ENCODE data around the gene CTXND1. TPM values are rescaled to one million over a fixed set of nuclear protein-coding genes. Genes with fewer than 3 reads are reported as not detected.

Gene CTXND1
- total RNA-seq, 1 donor from 2014 or later: not detected

- Mint-ChIP-seq H3K4me3 (ENCODE audit: unreplicated experiment) (no peak overlapping the region), H3K27me3 (ENCODE audit: low read depth) (peaks cover 38% of the 10 kb centered on the region), H3K36me3 (ENCODE audit: low read depth) (no peaks in the 10 kb centered on the region), H3K27ac (ENCODE audit: unreplicated experiment) (no peak overlapping the region), H3K9me3 (ENCODE audit: low read depth) (no peaks in the 10 kb centered on the region), H3K4me1 (ENCODE audit: low read depth) (no peaks in the 10 kb centered on the region)
- TF ChIP-seq CTCF (IDR thresholded peaks at IDR 0.05): no peak
- DNase-seq (ENCODE audit: low spot score): no peak
Measured at GRCh38 chr15:80288131-80288530, 36.1 kb upstream of the CTXND1 start.

- H3K36me3 Mint-ChIP-seq (ENCODE audit: low read depth): no peaks in the 10 kb centered on the region
- no peak overlapping the region for H3K27ac Mint-ChIP-seq (ENCODE audit: unreplicated experiment)
- no peak for DNase-seq (ENCODE audit: low spot score)
- peaks cover 35% of the 10 kb centered on the region for H3K27me3 Mint-ChIP-seq (ENCODE audit: low read depth)
- no peaks in the 10 kb centered on the region for H3K9me3 Mint-ChIP-seq (ENCODE audit: low read depth)
- H3K4me3 Mint-ChIP-seq (ENCODE audit: unreplicated experiment): no peak overlapping the region
- no peak for TF ChIP-seq CTCF (IDR thresholded peaks at IDR 0.05)
- no peaks in the 10 kb centered on the region for H3K4me1 Mint-ChIP-seq (ENCODE audit: low read depth)
Measured at GRCh38 chr15:80286055-80286454, 34.0 kb upstream of the CTXND1 start.

GRCh38 chr15:80285379-80285778 lies 33.4 kb upstream of the CTXND1 start:
- peaks cover 32% of the 10 kb centered on the region for H3K27me3 Mint-ChIP-seq (ENCODE audit: low read depth)
- TF ChIP-seq CTCF (IDR thresholded peaks at IDR 0.05): no peak
- H3K36me3 Mint-ChIP-seq (ENCODE audit: low read depth): no peaks in the 10 kb centered on the region
- H3K4me3 Mint-ChIP-seq (ENCODE audit: unreplicated experiment): no peak overlapping the region
- H3K4me1 Mint-ChIP-seq (ENCODE audit: low read depth): no peaks in the 10 kb centered on the region
- DNase-seq (ENCODE audit: low spot score): no peak
- H3K9me3 Mint-ChIP-seq (ENCODE audit: low read depth): no peaks in the 10 kb centered on the region
- H3K27ac Mint-ChIP-seq (ENCODE audit: unreplicated experiment): no peak overlapping the region

GRCh38 chr15:80283531-80283930 lies 31.5 kb upstream of the CTXND1 start:
- H3K4me1 Mint-ChIP-seq (ENCODE audit: low read depth): no peaks in the 10 kb centered on the region
- no peak for TF ChIP-seq CTCF (IDR thresholded peaks at IDR 0.05)
- no peak overlapping the region for H3K27ac Mint-ChIP-seq (ENCODE audit: unreplicated experiment)
- no peaks in the 10 kb centered on the region for H3K9me3 Mint-ChIP-seq (ENCODE audit: low read depth)
- no peak overlapping the region for H3K4me3 Mint-ChIP-seq (ENCODE audit: unreplicated experiment)
- peaks cover 26% of the 10 kb centered on the region for H3K27me3 Mint-ChIP-seq (ENCODE audit: low read depth)
- no peaks in the 10 kb centered on the region for H3K36me3 Mint-ChIP-seq (ENCODE audit: low read depth)
- no peak for DNase-seq (ENCODE audit: low spot score)

GRCh38 chr15:80277147-80277546 lies 25.1 kb upstream of the CTXND1 start:
- Mint-ChIP-seq H3K4me3 (ENCODE audit: unreplicated experiment) (no peak overlapping the region), H3K27ac (ENCODE audit: unreplicated experiment) (no peak overlapping the region), H3K9me3 (ENCODE audit: low read depth) (no peaks in the 10 kb centered on the region), H3K4me1 (ENCODE audit: low read depth) (no peaks in the 10 kb centered on the region), H3K36me3 (ENCODE audit: low read depth) (no peaks in the 10 kb centered on the region), H3K27me3 (ENCODE audit: low read depth) (peaks cover 10% of the 10 kb centered on the region)
- DNase-seq (ENCODE audit: low spot score): no peak
- no peak for TF ChIP-seq CTCF (IDR thresholded peaks at IDR 0.05)
